H1 (cell line): ENCODE data around the gene NPFFR1. TPM values are rescaled to one million over a fixed set of nuclear protein-coding genes. Genes with fewer than 3 reads are reported as not detected.

ENCODE experiments used
- CTCF ChIA-PET: fragments of 300-600 bp; sonication (Branson Sonifier 250); formaldehyde crosslinking; loops from one replicate; lab custom pipeline; 2021; ENCODE audit not compliant: partially characterized antibody; lab: Charles Lee
- POLR2A ChIA-PET: fragments of 300-600 bp; sonication (Branson Sonifier 250); formaldehyde crosslinking; loops from one replicate; lab custom pipeline; 2021; ENCODE audit warnings: inconsistent platforms; ENCODE audit not compliant: partially characterized antibody; lab: Charles Lee
- DNase-seq, 2 experiments: peaks; one replicate each; pipeline versions ENCODE4 v3.0.0 to v3.0.0-alpha.2; 2010 to 2022; ENCODE audit warnings: low spot score in 2 of 2, low read depth in 1 of 2, mixed read lengths in 1 of 2
- FAIRE-seq: peaks from 2 replicates; lab custom pipeline; 2011; peaks lifted over from hg19 to GRCh38; lab: Jason Lieb, UNC
- H2AFZ ChIP-seq: 2 replicates; pipeline ENCODE4 v1.8.1; 2012; ENCODE audit warnings: low read length, inconsistent platforms
- H2AK5ac ChIP-seq: 2 replicates; pipeline ENCODE4 v1.6.1; 2013; ENCODE audit warnings: low read depth, low read length
- H2BK120ac ChIP-seq: replicated peaks from 2 replicates; pipeline ENCODE3; 2013; ENCODE audit warnings: low read depth, low read length, inconsistent platforms
- H2BK12ac ChIP-seq: 2 replicates; pipeline ENCODE4 v1.6.1; 2013; ENCODE audit warnings: low read depth, low read length
- H2BK15ac ChIP-seq: 2 replicates; pipeline ENCODE4 v1.6.1; 2013; ENCODE audit warnings: low read length
- H2BK20ac ChIP-seq: 2 replicates; pipeline ENCODE4 v1.6.1; 2013; ENCODE audit warnings: low read length
- H2BK5ac ChIP-seq: 2 replicates; pipeline ENCODE4 v1.6.1; 2013; ENCODE audit warnings: low read depth, low read length
- H3K14ac ChIP-seq: 2 replicates; pipeline ENCODE4 v1.6.1; 2013; ENCODE audit warnings: inconsistent platforms; ENCODE audit not compliant: insufficient read length
- H3K18ac ChIP-seq: 2 replicates; pipeline ENCODE4 v1.6.1; 2013; ENCODE audit warnings: low read length; ENCODE audit errors: extremely low read depth
- H3K23ac ChIP-seq: 2 replicates; pipeline ENCODE4 v1.6.1; 2013; ENCODE audit warnings: inconsistent platforms; ENCODE audit not compliant: insufficient read length
- H3K23me2 ChIP-seq: 2 replicates; pipeline ENCODE4 v1.6.1; 2013; ENCODE audit warnings: low read depth, low read length
- H3K27ac ChIP-seq: 2 replicates; pipeline ENCODE4 v1.6.1; 2011; ENCODE audit warnings: low read depth, low read length, inconsistent platforms
- H3K27me3 ChIP-seq, 4 experiments: replicated peaks in 1 of 4; 1 replicate in 1 of 4; 2 replicates in 3 of 4; pipeline versions ENCODE4 v1.6.1 to v1.8.1; 2011 to 2013; ENCODE audit warnings: low read length in 3 of 4, mild to moderate bottlenecking in 3 of 4, inconsistent platforms in 2 of 4, mixed read lengths in 2 of 4, moderate library complexity in 1 of 4; ENCODE audit not compliant: control insufficient read depth in 3 of 4, insufficient read depth in 3 of 4; ENCODE audit errors: extremely low read depth in 1 of 4
- H3K36me3 ChIP-seq, 4 experiments: 2 replicates each; pipeline versions ENCODE4 v1.6.1 to v1.8.1; 2011 to 2013; ENCODE audit warnings: mild to moderate bottlenecking in 4 of 4, low read length in 3 of 4, moderate library complexity in 2 of 4, control low read depth in 1 of 4, inconsistent platforms in 1 of 4; ENCODE audit not compliant: insufficient read depth in 4 of 4, control insufficient read depth in 2 of 4
- H3K4ac ChIP-seq: replicated peaks from 2 replicates; pipeline ENCODE3; 2013; ENCODE audit warnings: low read length, low read depth, mixed read lengths, inconsistent platforms; ENCODE audit not compliant: insufficient read length
- H3K4me1 ChIP-seq, 4 experiments: replicated peaks in 1 of 4; 1 replicate in 1 of 4; 2 replicates in 3 of 4; pipeline versions ENCODE4 v1.6.1 to v1.8.1; 2011 to 2013; ENCODE audit warnings: low read length in 3 of 4, inconsistent platforms in 2 of 4, mixed read lengths in 1 of 4; ENCODE audit not compliant: insufficient read depth in 4 of 4, control insufficient read depth in 3 of 4
- H3K4me2 ChIP-seq, 2 experiments: 2 replicates each; pipeline versions ENCODE4 v1.6.1 to v1.8.1; 2011 to 2013; ENCODE audit warnings: low read depth in 2 of 2, low read length in 2 of 2, control low read depth in 1 of 2, inconsistent platforms in 1 of 2, mild to moderate bottlenecking in 1 of 2; ENCODE audit not compliant: insufficient read depth in 1 of 2
- H3K4me3 ChIP-seq, 4 experiments: fragments of 200-600, 300-600 bp in 1 of 4; sonication (generic), shearing (Covaris generic), sonication (Bioruptor Twin) in 1 of 4; 2 replicates each; pipeline versions ENCODE4 v1.5.1 to v1.8.1; 2011 to 2016; ENCODE audit warnings: low read length in 4 of 4, low read depth in 3 of 4, control low read depth in 2 of 4, inconsistent platforms in 2 of 4, mild to moderate bottlenecking in 2 of 4, mixed read lengths in 1 of 4, moderate library complexity in 1 of 4; ENCODE audit not compliant: insufficient read depth in 2 of 4; ENCODE audit errors: extremely low read depth in 1 of 4
- H3K56ac ChIP-seq: replicated peaks from 2 replicates; pipeline ENCODE3; 2013; ENCODE audit warnings: low read depth, mild to moderate bottlenecking, mixed read lengths, low read length, inconsistent platforms; ENCODE audit not compliant: insufficient read length
- H3K79me1 ChIP-seq: 2 replicates; pipeline ENCODE4 v1.6.1; 2013; ENCODE audit warnings: low read depth, low read length, control low read depth
- H3K79me2 ChIP-seq, 2 experiments: 2 replicates each; pipeline versions ENCODE4 v1.6.1 to v1.8.1; 2012 to 2013; ENCODE audit warnings: low read length in 2 of 2, mild to moderate bottlenecking in 2 of 2, inconsistent platforms in 1 of 2; ENCODE audit not compliant: insufficient read depth in 2 of 2, control insufficient read depth in 1 of 2
- H3K9ac ChIP-seq, 4 experiments: replicated peaks in 1 of 4; 1 replicate in 1 of 4; 2 replicates in 3 of 4; pipeline versions ENCODE4 v1.6.1 to v1.8.1; 2011 to 2013; ENCODE audit warnings: low read depth in 3 of 4, low read length in 3 of 4, control low read depth in 2 of 4, mild to moderate bottlenecking in 2 of 4, moderate library complexity in 2 of 4, inconsistent platforms in 1 of 4; ENCODE audit errors: extremely low read depth in 1 of 4
- H3K9me3 ChIP-seq, 2 experiments: 2 replicates each; pipeline versions ENCODE4 v1.6.1 to v1.8.1; 2012 to 2013; ENCODE audit warnings: mild to moderate bottlenecking in 2 of 2, moderate library complexity in 2 of 2, control low read depth in 1 of 2, inconsistent platforms in 1 of 2, low read depth in 1 of 2, low read length in 1 of 2, mixed read lengths in 1 of 2; ENCODE audit not compliant: insufficient read depth in 2 of 2
- H4K20me1 ChIP-seq, 2 experiments: replicated peaks in 1 of 2; 2 replicates each; pipeline versions ENCODE3 to v1.8.1; 2011 to 2013; ENCODE audit warnings: inconsistent platforms in 2 of 2, low read length in 2 of 2, mild to moderate bottlenecking in 1 of 2; ENCODE audit not compliant: insufficient read depth in 2 of 2, control insufficient read depth in 1 of 2
- H4K5ac ChIP-seq: 2 replicates; pipeline ENCODE4 v1.6.1; 2013; ENCODE audit warnings: low read length, low read depth, mixed read lengths, inconsistent platforms; ENCODE audit not compliant: insufficient read length
- H4K8ac ChIP-seq: 2 replicates; pipeline ENCODE4 v1.8.0; 2013; ENCODE audit warnings: mild to moderate bottlenecking, moderate library complexity, low read length, inconsistent platforms; ENCODE audit not compliant: insufficient read depth; ENCODE audit errors: extremely low read depth
- H4K91ac ChIP-seq: replicated peaks from 2 replicates; pipeline ENCODE3; 2013; ENCODE audit warnings: low read length, mixed read lengths, inconsistent platforms; ENCODE audit not compliant: insufficient read length
- BACH1 ChIP-seq: IDR thresholded peaks from 2 replicates; pipeline ENCODE4 v1.6.1; 2012; ENCODE audit warnings: low read length, improper control_type of control experiment
- CEBPB ChIP-seq: IDR thresholded peaks from 2 replicates; pipeline ENCODE4 v1.6.1; 2012; ENCODE audit warnings: low read depth, low read length
- EGR1 ChIP-seq: IDR thresholded peaks from 2 replicates; pipeline ENCODE4 v1.6.1; 2011; ENCODE audit warnings: low read depth, low read length, borderline replicate concordance
- HDAC6 ChIP-seq: IDR thresholded peaks from one replicate; pipeline ENCODE4 v1.7.1; 2012; ENCODE audit warnings: low read depth, mild to moderate bottlenecking, inconsistent platforms, low read length, moderate library complexity
- KDM4A ChIP-seq: IDR thresholded peaks from one replicate; pipeline ENCODE4 v1.7.1; 2012; ENCODE audit warnings: low read depth, mild to moderate bottlenecking, moderate library complexity, low read length, inconsistent platforms; ENCODE audit not compliant: severe bottlenecking
- PHF8 ChIP-seq: fragments of 200-600 bp; sonication (generic); conservative IDR thresholded peaks from 2 replicates; pipeline ENCODE4 v1.7.1; 2012; ENCODE audit warnings: low read depth, mild to moderate bottlenecking, inconsistent platforms, low read length, moderate library complexity
- RAD21 ChIP-seq, 2 experiments: IDR thresholded peaks in 1 of 2; conservative IDR thresholded peaks in 1 of 2; 2 replicates each; pipeline ENCODE4 v1.6.1; 2011; ENCODE audit warnings: low read depth in 2 of 2, low read length in 2 of 2, improper control_type of control experiment in 1 of 2, inconsistent platforms in 1 of 2, mild to moderate bottlenecking in 1 of 2, moderate library complexity in 1 of 2
- SAP30 ChIP-seq: fragments of 300-600 bp; sonication (generic); IDR thresholded peaks from 2 replicates; pipeline ENCODE4 v1.7.1; 2012; ENCODE audit warnings: low read length, moderate library complexity, mild to moderate bottlenecking, inconsistent platforms; ENCODE audit not compliant: insufficient read depth, insufficient replicate concordance
- ZNF274 ChIP-seq: IDR thresholded peaks from 2 replicates; pipeline ENCODE4 v1.7.0; 2012; ENCODE audit warnings: low read length, borderline replicate concordance; ENCODE audit errors: extremely low read depth
- WGBS, 2 experiments: shearing (Covaris generic) in 1 of 2; methylation state at CpG; one replicate each; pipeline versions ENCODE4 v1.1.6 to v1.1.7; 2013 to 2015; ENCODE audit warnings: low lambda C conversion rate in 2 of 2, mixed read lengths in 2 of 2, inconsistent platforms in 1 of 2, low coverage in 1 of 2, missing lambda C conversion rate in 1 of 2; ENCODE audit not compliant: insufficient replicate concordance in 2 of 2, insufficient coverage in 1 of 2, insufficient read length in 1 of 2; ENCODE audit errors: extremely low coverage in 1 of 2, missing lambda C conversion rate in 1 of 2; 5-methylcytosine and 5-hydroxymethylcytosine counted together
- polyA plus RNA-seq, 7 experiments: library from polyadenylated mRNA; depleted of rRNA in 3 of 7; stranded (reverse) in 5 of 7; unstranded in 2 of 7; fragments of >200 nt in 5 of 7; fragments of 200-250 nt in 2 of 7; gene quantifications; 1 replicate in 5 of 7; 2 replicates in 1 of 7; 4 replicates in 1 of 7; pipeline versions ENCODE4 v1.2.1 to v1.2.3, GENCODE V29; 2011 to 2013; ENCODE audit warnings: missing spikeins in 2 of 7, mixed read lengths in 2 of 7
- total RNA-seq: library from RNA; stranded (reverse); fragmentation: NEBNext Ultra II Directional; extraction: Animal tissue kit (Norgen Biotek cat#: 25700); gene quantifications from 2 replicates; pipeline ENCODE4 v1.2.1, GENCODE V29; 2021
- TF ChIP-seq, protein P1 (sequence below), 3 experiments: IDR thresholded peaks; 1 replicate in 2 of 3; 2 replicates in 1 of 3; pipeline versions ENCODE4 v1.5.1 to v1.6.1; 2011; ENCODE audit warnings: low read length in 3 of 3, mild to moderate bottlenecking in 3 of 3, inconsistent platforms in 2 of 3, low read depth in 1 of 3, moderate library complexity in 1 of 3; ENCODE audit not compliant: insufficient read depth in 1 of 3; ENCODE audit errors: control extremely low read depth in 1 of 3
- TF ChIP-seq, protein P2 (sequence below): IDR thresholded peaks from 2 replicates; pipeline ENCODE4 v1.6.1; 2012; ENCODE audit warnings: inconsistent platforms

The NPFFR1 gene
- total and polyA plus RNA-seq, 2 of the 8 experiments (the other 6 are each of a cell fraction or from before 2014, with no cell fraction given), result 0.02 to 0.06 TPM

DNA sequence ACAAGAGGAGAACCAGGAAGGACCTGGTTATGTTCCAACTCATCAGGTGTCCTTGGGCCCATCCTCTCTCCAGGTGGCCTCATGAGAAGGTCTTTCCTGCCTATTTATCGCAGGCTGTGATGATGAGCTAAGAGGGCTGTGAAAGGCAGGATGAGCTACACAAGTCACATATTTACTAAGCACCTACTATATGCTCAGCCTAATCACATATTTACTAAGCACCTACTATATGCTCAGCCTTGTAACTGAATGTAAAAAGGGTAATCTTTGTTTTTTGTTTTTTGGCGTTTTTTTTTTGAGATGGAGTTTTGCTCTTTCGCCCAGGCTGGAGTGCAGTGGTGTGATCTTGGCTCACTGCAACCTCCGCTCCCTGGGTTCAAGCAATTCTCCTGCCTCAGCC, 44.2 kb upstream of the NPFFR1 start:
- no peak overlapping the region for H2BK5ac ChIP-seq
- no peak overlapping the region for H2BK12ac ChIP-seq
- no peak overlapping the region for H2AFZ ChIP-seq
- H3K4ac ChIP-seq, result no peak overlapping the region
- no peak overlapping the region for H2BK15ac ChIP-seq
- H3K18ac ChIP-seq, result no peak overlapping the region
- H3K9ac ChIP-seq, result no peak overlapping the region
- no peaks in the 10 kb centered on the region for H3K79me2 ChIP-seq
- H3K79me1 ChIP-seq, result no peaks in the 10 kb centered on the region; the same call in 1 of the 2 replicates
- no peak overlapping the region for H3K4me3 ChIP-seq
- no peak for DNase-seq
- H4K5ac ChIP-seq, result no peak overlapping the region
- H3K14ac ChIP-seq, result no peak overlapping the region
- FAIRE-seq, result no peak
- no peak overlapping the region for H3K27ac ChIP-seq
- ChIA-PET CTCF (interaction anchor here (0.6 to 1.8 kb wide), 4 partner anchors 10 to 192 kb away, joined by 3 to 9 read pairs (median 4); no protein-coding TSS in a partner anchor), POLR2A (no interaction called here)
- H2BK120ac ChIP-seq, result no peak overlapping the region
- no peak overlapping the region for H3K56ac ChIP-seq
- no peak overlapping the region for H2BK20ac ChIP-seq
- no peak overlapping the region for H4K8ac ChIP-seq
- no peaks in the 10 kb centered on the region for H3K36me3 ChIP-seq
- H3K4me2 ChIP-seq, result no peak overlapping the region
- H3K23ac ChIP-seq, result no peak overlapping the region
- peaks cover 0 to 17% (median 9%) of the 10 kb centered on the region in 4 experiments; a peak in 6 of 7 replicates for H3K4me1 ChIP-seq
- no peak overlapping the region for H2AK5ac ChIP-seq
- H4K20me1 ChIP-seq, result peaks cover 2 to 5% of the 10 kb centered on the region in 2 experiments
- no peaks in the 10 kb centered on the region for H3K9me3 ChIP-seq
- no peaks in the 10 kb centered on the region for H3K23me2 ChIP-seq
- WGBS, 2 experiments, result 95% methylated on average over 4 of the region's 4 CpGs; no CpG with 5 or more reads in 1 of the 2 experiments
- H3K27me3 ChIP-seq, result no peaks in the 10 kb centered on the region
- H4K91ac ChIP-seq, result no peak overlapping the region
- TF ChIP-seq PHF8, result no peak
- no peak for TF ChIP-seq ZNF274
- no peak for TF ChIP-seq CEBPB
- TF ChIP-seq, protein P1, sequence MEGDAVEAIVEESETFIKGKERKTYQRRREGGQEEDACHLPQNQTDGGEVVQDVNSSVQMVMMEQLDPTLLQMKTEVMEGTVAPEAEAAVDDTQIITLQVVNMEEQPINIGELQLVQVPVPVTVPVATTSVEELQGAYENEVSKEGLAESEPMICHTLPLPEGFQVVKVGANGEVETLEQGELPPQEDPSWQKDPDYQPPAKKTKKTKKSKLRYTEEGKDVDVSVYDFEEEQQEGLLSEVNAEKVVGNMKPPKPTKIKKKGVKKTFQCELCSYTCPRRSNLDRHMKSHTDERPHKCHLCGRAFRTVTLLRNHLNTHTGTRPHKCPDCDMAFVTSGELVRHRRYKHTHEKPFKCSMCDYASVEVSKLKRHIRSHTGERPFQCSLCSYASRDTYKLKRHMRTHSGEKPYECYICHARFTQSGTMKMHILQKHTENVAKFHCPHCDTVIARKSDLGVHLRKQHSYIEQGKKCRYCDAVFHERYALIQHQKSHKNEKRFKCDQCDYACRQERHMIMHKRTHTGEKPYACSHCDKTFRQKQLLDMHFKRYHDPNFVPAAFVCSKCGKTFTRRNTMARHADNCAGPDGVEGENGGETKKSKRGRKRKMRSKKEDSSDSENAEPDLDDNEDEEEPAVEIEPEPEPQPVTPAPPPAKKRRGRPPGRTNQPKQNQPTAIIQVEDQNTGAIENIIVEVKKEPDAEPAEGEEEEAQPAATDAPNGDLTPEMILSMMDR (IDR thresholded peaks at IDR 0.05; ENCODE audit: control extremely low read depth in 1 of 3, insufficient read depth in 1 of 3, low read depth in 1 of 3, low read length in 3 of 3), result no peak
- TF ChIP-seq HDAC6, result no peak
- TF ChIP-seq, protein P2, sequence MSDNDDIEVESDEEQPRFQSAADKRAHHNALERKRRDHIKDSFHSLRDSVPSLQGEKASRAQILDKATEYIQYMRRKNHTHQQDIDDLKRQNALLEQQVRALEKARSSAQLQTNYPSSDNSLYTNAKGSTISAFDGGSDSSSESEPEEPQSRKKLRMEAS, result no peak
- no peak for TF ChIP-seq KDM4A
- TF ChIP-seq BACH1, result no peak
- no peak for TF ChIP-seq EGR1
- no peak for TF ChIP-seq SAP30
- TF ChIP-seq RAD21 (IDR thresholded peaks at IDR 0.05 in 1 of 2, conservative IDR thresholded peaks at IDR 0.05 in 1 of 2; ENCODE audit: low read depth in 2 of 2, low read length in 2 of 2), result no peak
